K562 (cell line): ENCODE results near the gene GRIK2. TPM values are rescaled to one million over a fixed set of nuclear protein-coding genes. Genes with fewer than 3 reads are reported as not detected.

ENCODE experiments used
- ATAC-seq: fragments of 200-7000 bp; cut with Tn5 transposase; 3 replicates; pipeline ENCODE4 v1.9.1; 2020; ENCODE audit warnings: moderate library complexity
- BruUV-seq: library from RNA; stranded (reverse); fragments of 400-500 nt; replicated peaks from 2 replicates; lab custom pipeline; 2021; lab: Mats Ljungman, UMichigan
- CTCF ChIA-PET: fragments of 300-600 bp; formaldehyde crosslinking; extraction: SDS; loops from one replicate; lab custom pipeline; 2021; ENCODE audit warnings: low intra/inter-chr PET ratio; lab: Yijun Ruan, JAX
- POLR2A ChIA-PET: fragments of 300-600, 350-650 bp; sonication (Branson Sonifier 250); formaldehyde crosslinking; extraction: SDS; loops from one replicate; lab custom pipeline; 2021; ENCODE audit warnings: antibody characterized with exemption, inconsistent platforms; lab: Yijun Ruan, JAX
- DNase-seq, 4 experiments: peaks; one replicate each; pipeline versions ENCODE4 v3.0.0 to v3.0.0-alpha.2; 2011 to 2018; ENCODE audit warnings: low spot score in 3 of 4, mixed read lengths in 3 of 4; ENCODE audit errors: extremely low read depth in 1 of 4
- FAIRE-seq: peaks from 2 replicates; lab custom pipeline; 2011; peaks lifted over from hg19 to GRCh38; lab: Jason Lieb, UNC
- H2AFZ ChIP-seq: 2 replicates; pipeline ENCODE4 v1.6.0; 2011; ENCODE audit warnings: low read depth, low read length, control low read depth, inconsistent platforms
- H3K27ac ChIP-seq: fragments of 200-600 bp; 3 replicates; pipeline ENCODE4 v1.8.0; 2011; ENCODE audit warnings: low read depth, mild to moderate bottlenecking, control low read depth, inconsistent platforms, low read length, moderate library complexity, mixed read lengths; ENCODE audit errors: extremely low read depth
- H3K27me3 ChIP-seq, 2 experiments: fragments of 300-600 bp in 1 of 2; 2 replicates in 1 of 2; 3 replicates in 1 of 2; pipeline versions ENCODE4 v1.6.0 to v1.8.0; 2011; ENCODE audit warnings: inconsistent platforms in 2 of 2, low read length in 2 of 2, mild to moderate bottlenecking in 1 of 2, mixed read lengths in 1 of 2, moderate library complexity in 1 of 2; ENCODE audit not compliant: control insufficient read depth in 2 of 2, insufficient read depth in 2 of 2
- H3K36me3 ChIP-seq: fragments of 300-600 bp; 3 replicates; pipeline ENCODE4 v1.8.0; 2011; ENCODE audit warnings: mild to moderate bottlenecking, low read length, inconsistent platforms; ENCODE audit not compliant: control insufficient read depth, insufficient read depth
- H3K4me1 ChIP-seq, 2 experiments: fragments of 200-600 bp in 1 of 2; replicated peaks in 1 of 2; 2 replicates in 1 of 2; 3 replicates in 1 of 2; pipeline versions ENCODE4 v1.5.1 to v1.8.0; 2011; ENCODE audit warnings: inconsistent platforms in 2 of 2, low read length in 2 of 2, mild to moderate bottlenecking in 1 of 2, mixed read lengths in 1 of 2, moderate library complexity in 1 of 2; ENCODE audit not compliant: control insufficient read depth in 2 of 2, insufficient read depth in 2 of 2
- H3K4me2 ChIP-seq: 2 replicates; pipeline ENCODE4 v1.6.1; 2011; ENCODE audit warnings: low read length, control low read depth, inconsistent platforms, mixed read lengths; ENCODE audit not compliant: insufficient read depth
- H3K4me3 ChIP-seq: fragments of 200-600 bp; sonication (generic), shearing (Covaris generic); 2 replicates; pipeline ENCODE4 v1.5.1; 2016; ENCODE audit warnings: control low read depth, inconsistent platforms
- H3K79me2 ChIP-seq: fragments of 200-600 bp; 3 replicates; pipeline ENCODE4 v1.8.0; 2011; ENCODE audit warnings: low read length, inconsistent platforms; ENCODE audit not compliant: control insufficient read depth, insufficient read depth
- H3K9ac ChIP-seq, 2 experiments: 2 replicates each; pipeline versions ENCODE4 v1.6.0 to v1.6.1; 2011; ENCODE audit warnings: low read depth in 2 of 2, low read length in 2 of 2, control low read depth in 1 of 2, inconsistent platforms in 1 of 2, mild to moderate bottlenecking in 1 of 2, mixed read lengths in 1 of 2; ENCODE audit not compliant: insufficient read depth in 1 of 2
- H3K9me1 ChIP-seq: one replicate; pipeline ENCODE4 v1.6.0; 2011; ENCODE audit warnings: inconsistent platforms, mild to moderate bottlenecking, low read length, moderate library complexity; ENCODE audit not compliant: control insufficient read depth, insufficient read depth
- H3K9me3 ChIP-seq: replicated peaks from 2 replicates; pipeline ENCODE4 v1.5.1; 2011; ENCODE audit warnings: low read depth, low read length, inconsistent platforms; ENCODE audit not compliant: control insufficient read depth, insufficient read depth
- H4K20me1 ChIP-seq: replicated peaks from 2 replicates; pipeline ENCODE4 v1.6.1; 2011; ENCODE audit warnings: low read length, inconsistent platforms, mixed read lengths; ENCODE audit not compliant: control insufficient read depth, insufficient read depth
- CBX2 ChIP-seq: fragments of 200-600 bp; sonication (generic); IDR thresholded peaks from one replicate; pipeline ENCODE4 v1.6.1; 2012; ENCODE audit warnings: mild to moderate bottlenecking, low read length, inconsistent platforms; ENCODE audit not compliant: insufficient read depth, poor library complexity, severe bottlenecking
- GATAD2B ChIP-seq: fragments of 450-650 bp; IDR thresholded peaks from 2 replicates; pipeline ENCODE4 v1.6.1; 2017; ENCODE audit warnings: mild to moderate bottlenecking, borderline replicate concordance
- L3MBTL2 ChIP-seq: fragments of 450-650 bp; IDR thresholded peaks from 2 replicates; pipeline ENCODE4 v1.6.1; 2016; ENCODE audit warnings: mild to moderate bottlenecking, moderate library complexity
- MEIS2 ChIP-seq: fragments of 450-650 bp; IDR thresholded peaks from 2 replicates; pipeline ENCODE4 v1.6.1; 2014; ENCODE audit warnings: mild to moderate bottlenecking; ENCODE audit not compliant: partially characterized antibody
- NBN ChIP-seq: fragments of 450-650 bp; IDR thresholded peaks from 2 replicates; pipeline ENCODE4 v1.6.1; 2016; ENCODE audit warnings: low read depth, mild to moderate bottlenecking
- POLR3A ChIP-seq: IDR thresholded peaks from 2 replicates; pipeline ENCODE4 v1.6.1; 2011; ENCODE audit warnings: borderline replicate concordance, mild to moderate bottlenecking, moderate library complexity; ENCODE audit not compliant: insufficient read length, insufficient read depth; ENCODE audit errors: extremely low read depth
- SREBF1 ChIP-seq: fragments of 150-350 bp; IDR thresholded peaks from 2 replicates; pipeline ENCODE4 v1.6.1; 2014; ENCODE audit warnings: antibody characterized with exemption, low read depth, low read length, borderline replicate concordance
- SRF ChIP-seq, 2 experiments: fragments of 250-450, 450-650 bp in 1 of 2; sonication (Bioruptor Pico) in 1 of 2; sonication (generic) in 1 of 2; formaldehyde crosslinking; IDR thresholded peaks; 2 replicates each; pipeline versions ENCODE4 v1.5.0 to v1.5.1; 2020 to 2022; ENCODE audit warnings: mild to moderate bottlenecking in 1 of 2, missing genetic modification reagents in 1 of 2
- ZNF175 ChIP-seq: fragments of 200-800 bp; sonication (Bioruptor generic); IDR thresholded peaks from 2 replicates; pipeline ENCODE4 v1.6.1; 2016; ENCODE audit warnings: low read depth, mild to moderate bottlenecking, missing genetic modification characterization, missing compliant biosample characterization
- ZNF57 ChIP-seq: fragments of 450-650 bp; formaldehyde crosslinking; IDR thresholded peaks from 2 replicates; pipeline ENCODE4 v1.4.0; 2020; ENCODE audit warnings: mild to moderate bottlenecking, moderate library complexity
- WGBS: fragments of 100-300 bp; shearing (Covaris generic); methylation state at CpG from one replicate; pipeline ENCODE4 v1.1.6; 2016; ENCODE audit warnings: low coverage, mixed read lengths; ENCODE audit not compliant: insufficient coverage; ENCODE audit errors: missing lambda C conversion rate; 5-methylcytosine and 5-hydroxymethylcytosine counted together
- in situ Hi-C: fragments of 300-500 bp; cut with MboI; formaldehyde crosslinking; loops from 4 replicates; pipeline ENCODE4 v1.15.0; 2018; ENCODE audit warnings: inconsistent platforms, mixed read lengths
- intact Hi-C: fragments of 100-400 bp; cut with micrococcal nuclease; formaldehyde crosslinking; loops from 2 replicates; pipeline ENCODE4 v1.14.2; 2022
- polyA plus RNA-seq, 8 experiments: library from polyadenylated mRNA; depleted of rRNA in 4 of 8; stranded (reverse) in 5 of 8; unstranded in 3 of 8; fragments of >200 nt; fragmentation: Nextera tagmentation in 2 of 8; fragmentation: Illumina TruSeq in 1 of 8; extraction: Ambion mirVana in 2 of 8; extraction: Trizol in 1 of 8; gene quantifications; 2 replicates each; pipeline versions ENCODE4 v1.2.1 to v1.2.3, GENCODE V29; 2011 to 2014; ENCODE audit warnings: inconsistent platforms in 1 of 8, missing spikeins in 1 of 8
- total RNA-seq, 7 experiments: library from RNA; depleted of rRNA in 6 of 7; stranded (reverse); fragments of >200 nt in 6 of 7; fragmentation: Illumina TruSeq in 2 of 7; extraction: Trizol in 2 of 7; gene quantifications; 2 replicates each; pipeline versions ENCODE4 v1.2.1 to v1.2.3, GENCODE V29; 2011 to 2021; ENCODE audit warnings: low replicate concordance in 1 of 7
- TF ChIP-seq, protein P1 (sequence below): fragments of 450-650 bp; IDR thresholded peaks from 2 replicates; pipeline ENCODE4 v1.6.1; 2017; ENCODE audit warnings: antibody characterized with exemption, mild to moderate bottlenecking

GRIK2 gene
- total and polyA plus RNA-seq, 9 of the 15 experiments (the other 6 are each of a cell fraction or from before 2014, with no cell fraction given): not detected

DNA sequence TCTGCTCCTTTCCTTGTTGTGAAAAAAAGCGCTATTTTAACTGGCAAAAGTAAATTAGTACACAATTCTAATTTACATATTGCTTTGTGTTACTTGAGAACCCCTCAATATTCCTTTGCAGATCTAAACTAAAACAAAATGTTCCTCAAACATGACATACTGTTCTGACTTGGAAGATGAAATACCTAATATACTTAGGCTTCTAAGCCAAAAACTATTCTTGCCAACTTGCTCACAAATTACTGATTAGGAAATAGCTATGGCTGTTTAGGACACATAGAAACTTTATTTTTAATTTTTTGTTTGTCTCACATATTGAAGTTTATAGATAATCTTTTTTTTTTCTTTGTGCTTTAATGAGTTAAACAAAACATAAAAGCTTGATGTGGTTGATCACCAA is 542.2 kb downstream of the GRIK2 start:
- Histone ChIP-seq H3K4me2 (no peak overlapping the region), H3K27ac (no peak overlapping the region), H3K9me3 (no peaks in the 10 kb centered on the region; the same call in 1 of the 2 replicates), H3K27me3 (no peaks in the 10 kb centered on the region), H3K4me3 (no peak overlapping the region), H3K4me1 (no peaks in the 10 kb centered on the region), H3K9me1 (no peaks in the 10 kb centered on the region), H3K79me2 (no peaks in the 10 kb centered on the region), H3K9ac (no peak overlapping the region), H4K20me1 (no peaks in the 10 kb centered on the region), H3K36me3 (no peaks in the 10 kb centered on the region), H2AFZ (no peak overlapping the region)
- CTCF ChIA-PET: no interaction called here
- in situ Hi-C loops (no loop called here), intact Hi-C loops (no loop called here)
- WGBS: 0% methylated on average over 1 of the region's 1 CpG
- BruUV-seq: no TSS peak
- POLR2A ChIA-PET: no interaction called here
- FAIRE-seq: no peak
- no peak for DNase-seq
- no peak for ATAC-seq
- TF ChIP-seq MEIS2 (no peak), ZNF57 (CRISPR knock-in tag) (no peak), L3MBTL2 (no peak), SRF (CRISPR knock-in tag; IDR thresholded peaks at IDR 0.05) (no peak), NBN (no peak), ZNF175 (CRISPR knock-in tag) (no peak), CBX2 (no peak), SREBF1 (no peak), POLR3A (no peak), GATAD2B (no peak)
- TF ChIP-seq, protein P1, sequence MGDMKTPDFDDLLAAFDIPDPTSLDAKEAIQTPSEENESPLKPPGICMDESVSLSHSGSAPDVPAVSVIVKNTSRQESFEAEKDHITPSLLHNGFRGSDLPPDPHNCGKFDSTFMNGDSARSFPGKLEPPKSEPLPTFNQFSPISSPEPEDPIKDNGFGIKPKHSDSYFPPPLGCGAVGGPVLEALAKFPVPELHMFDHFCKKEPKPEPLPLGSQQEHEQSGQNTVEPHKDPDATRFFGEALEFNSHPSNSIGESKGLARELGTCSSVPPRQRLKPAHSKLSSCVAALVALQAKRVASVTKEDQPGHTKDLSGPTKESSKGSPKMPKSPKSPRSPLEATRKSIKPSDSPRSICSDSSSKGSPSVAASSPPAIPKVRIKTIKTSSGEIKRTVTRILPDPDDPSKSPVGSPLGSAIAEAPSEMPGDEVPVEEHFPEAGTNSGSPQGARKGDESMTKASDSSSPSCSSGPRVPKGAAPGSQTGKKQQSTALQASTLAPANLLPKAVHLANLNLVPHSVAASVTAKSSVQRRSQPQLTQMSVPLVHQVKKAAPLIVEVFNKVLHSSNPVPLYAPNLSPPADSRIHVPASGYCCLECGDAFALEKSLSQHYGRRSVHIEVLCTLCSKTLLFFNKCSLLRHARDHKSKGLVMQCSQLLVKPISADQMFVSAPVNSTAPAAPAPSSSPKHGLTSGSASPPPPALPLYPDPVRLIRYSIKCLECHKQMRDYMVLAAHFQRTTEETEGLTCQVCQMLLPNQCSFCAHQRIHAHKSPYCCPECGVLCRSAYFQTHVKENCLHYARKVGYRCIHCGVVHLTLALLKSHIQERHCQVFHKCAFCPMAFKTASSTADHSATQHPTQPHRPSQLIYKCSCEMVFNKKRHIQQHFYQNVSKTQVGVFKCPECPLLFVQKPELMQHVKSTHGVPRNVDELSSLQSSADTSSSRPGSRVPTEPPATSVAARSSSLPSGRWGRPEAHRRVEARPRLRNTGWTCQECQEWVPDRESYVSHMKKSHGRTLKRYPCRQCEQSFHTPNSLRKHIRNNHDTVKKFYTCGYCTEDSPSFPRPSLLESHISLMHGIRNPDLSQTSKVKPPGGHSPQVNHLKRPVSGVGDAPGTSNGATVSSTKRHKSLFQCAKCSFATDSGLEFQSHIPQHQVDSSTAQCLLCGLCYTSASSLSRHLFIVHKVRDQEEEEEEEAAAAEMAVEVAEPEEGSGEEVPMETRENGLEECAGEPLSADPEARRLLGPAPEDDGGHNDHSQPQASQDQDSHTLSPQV: no peak
